Adrenal gland (tissue), 12 donors: ENCODE results near the gene CDC6. TPM values are rescaled to one million over a fixed set of nuclear protein-coding genes. Genes with fewer than 3 reads are reported as not detected.
A peak's percentile ranks its signal among the peaks of the same experiment; 100 is the strongest.

Experiments
- DNase-seq, 7 donors: peaks; one replicate each; pipeline ENCODE4 v3.0.0-alpha.2; 2019 to 2020
- H3K27ac ChIP-seq, 5 donors: fragments of 200-600 bp; sonication (generic) in 4 of 5; 1 replicate in 3 of 5; 2 replicates in 2 of 5; pipeline versions ENCODE4 v1.5.1 to v1.8.0; 2016 to 2020; ENCODE audit warnings: mild to moderate bottlenecking in 1 of 5
- H3K27me3 ChIP-seq: fragments of 200-600 bp; 2 replicates; pipeline ENCODE4 v1.8.0; 2021
- H3K36me3 ChIP-seq, 2 donors: fragments of 200-600 bp; replicated peaks in 1 of 2; 1 replicate in 1 of 2; 2 replicates in 1 of 2; pipeline versions ENCODE4 v1.5.1 to v1.8.0; 2018 to 2022
- H3K4me1 ChIP-seq, 2 donors: fragments of 200-600 bp; replicated peaks in 1 of 2; 1 replicate in 1 of 2; 2 replicates in 1 of 2; pipeline versions ENCODE4 v1.5.1 to v1.8.0; 2018 to 2021
- H3K4me3 ChIP-seq, 4 donors: fragments of 200-600 bp; sonication (generic) in 3 of 4; one replicate each; pipeline ENCODE4 v1.5.1; 2016 to 2018
- H3K9me3 ChIP-seq, 3 donors: fragments of 200-600 bp; sonication (generic) in 1 of 3; replicated peaks in 1 of 3; 1 replicate in 2 of 3; 2 replicates in 1 of 3; pipeline versions ENCODE4 v1.5.1 to v1.8.0; 2016 to 2021
- POLR2A ChIP-seq, 2 donors: fragments of 450-650 bp; IDR thresholded peaks; one replicate each; pipeline ENCODE4 v1.6.1; 2017; ENCODE audit warnings: antibody characterized with exemption in 2 of 2, mild to moderate bottlenecking in 2 of 2, moderate library complexity in 1 of 2
- WGBS, 4 donors: extraction: QIAGEN DNeasy Blood & Tissue Kit in 2 of 4; methylation state at CpG; one replicate each; pipeline versions ENCODE4 v1.1.5 to v1.1.7; 2013 to 2017; 5-methylcytosine and 5-hydroxymethylcytosine counted together
- intact Hi-C, 2 donors: fragments of 100-400 bp; cut with DNase I; formaldehyde crosslinking; loops; one replicate each; pipeline versions ENCODE4 v1.14.1 to v1.15.0; 2022 to 2023
- polyA plus RNA-seq, 3 donors: library from polyadenylated mRNA; stranded (reverse); fragments of 200-250 nt in 2 of 3; fragments of 350-450 nt in 1 of 3; fragmentation: Illumina TruSeq in 1 of 3; extraction: RNeasy Lipid Tissue Mini Kit (QIAGEN cat#74804) in 1 of 3; gene quantifications; one replicate each; pipeline ENCODE4 v1.2.3, GENCODE V29; 2013 to 2014
- total RNA-seq, 9 donors: library from RNA; depleted of rRNA in 4 of 9; stranded (reverse); fragments of >200 nt in 4 of 9; fragments of 120-200 nt in 1 of 9; fragmentation: NEBNext Ultra II Directional in 1 of 9; extraction: Animal tissue kit (Norgen Biotek cat#: 25700) in 1 of 9; gene quantifications; one replicate each; pipeline versions ENCODE4 v1.1.0 to v1.2.4, GENCODE V29; 2013 to 2023
- TF ChIP-seq, protein P1 (sequence below), 6 experiments: fragments of 450-650 bp in 4 of 6; fragments of 200-600 bp in 2 of 6; sonication (generic) in 1 of 6; IDR thresholded peaks; 1 replicate in 5 of 6; 2 replicates in 1 of 6; pipeline versions ENCODE4 v1.5.1 to v1.8.0; 2016 to 2021; ENCODE audit warnings: antibody characterized with exemption in 6 of 6, mild to moderate bottlenecking in 2 of 6, moderate library complexity in 1 of 6
- donor health status: healthy with polysubstance abuse.
- donor health status: Bipolar disorder and iron deficiency.
- donor health status: DM: yes; HTN: yes; CAD: no.
- donor health status: DM: no; HTN: no; CAD: no.
- donor health status: DM: no; HTN: no; CAD: no.
- donor health status: DM: yes; HTN: yes; CAD: no.

CDC6 gene
- total and polyA plus RNA-seq, 12 donors, result 0.69 to 31.3 (median 2.5) TPM

DNA sequence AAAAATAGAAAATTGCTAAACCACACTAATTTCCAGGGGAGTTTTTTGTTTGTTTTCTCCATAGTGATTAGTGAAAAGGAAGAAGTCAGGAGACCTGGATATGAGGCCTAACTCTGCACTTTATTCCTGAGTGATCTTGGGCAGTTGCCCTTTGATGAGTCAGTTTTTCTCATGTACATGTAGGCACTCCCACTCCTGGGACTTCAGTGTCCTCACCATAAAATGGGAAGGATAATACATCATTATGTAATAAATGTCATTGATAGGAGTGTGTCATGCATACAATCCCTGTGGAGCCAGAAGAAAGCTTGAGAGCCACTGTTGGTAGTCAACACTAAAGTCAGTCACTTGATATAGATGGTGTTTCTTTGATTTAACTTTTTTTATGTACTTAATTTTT lies 36.1 kb upstream of the CDC6 start:
- DNase-seq, result peak; percentile 67 to 88 (median 78)
- peaks cover 14 to 29% of the 10 kb centered on the region in 2 donors for H3K4me1 ChIP-seq

DNA sequence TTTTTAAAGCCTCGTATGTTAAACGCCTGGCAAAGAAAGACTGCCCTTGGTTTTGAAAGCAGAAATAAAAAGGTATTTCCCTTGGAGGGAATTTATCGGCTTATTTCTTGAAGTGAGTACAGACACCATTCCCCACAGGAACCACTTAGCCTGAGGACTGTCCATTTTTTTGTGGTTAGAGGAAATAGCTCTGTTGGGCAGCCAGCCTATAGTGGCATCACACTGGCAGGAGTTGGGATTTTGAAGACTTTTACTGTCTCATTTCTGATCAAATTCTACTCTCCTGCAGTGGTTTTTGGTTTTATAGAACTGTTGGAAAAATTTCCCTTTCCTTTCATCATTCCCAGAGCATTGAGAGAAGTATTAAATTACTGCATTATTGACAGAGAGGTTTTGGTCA lies 34.1 kb upstream of the CDC6 start:
- peaks cover 0 to 18% of the 10 kb centered on the region in 2 donors for H3K36me3 ChIP-seq
- TF ChIP-seq, protein P1, sequence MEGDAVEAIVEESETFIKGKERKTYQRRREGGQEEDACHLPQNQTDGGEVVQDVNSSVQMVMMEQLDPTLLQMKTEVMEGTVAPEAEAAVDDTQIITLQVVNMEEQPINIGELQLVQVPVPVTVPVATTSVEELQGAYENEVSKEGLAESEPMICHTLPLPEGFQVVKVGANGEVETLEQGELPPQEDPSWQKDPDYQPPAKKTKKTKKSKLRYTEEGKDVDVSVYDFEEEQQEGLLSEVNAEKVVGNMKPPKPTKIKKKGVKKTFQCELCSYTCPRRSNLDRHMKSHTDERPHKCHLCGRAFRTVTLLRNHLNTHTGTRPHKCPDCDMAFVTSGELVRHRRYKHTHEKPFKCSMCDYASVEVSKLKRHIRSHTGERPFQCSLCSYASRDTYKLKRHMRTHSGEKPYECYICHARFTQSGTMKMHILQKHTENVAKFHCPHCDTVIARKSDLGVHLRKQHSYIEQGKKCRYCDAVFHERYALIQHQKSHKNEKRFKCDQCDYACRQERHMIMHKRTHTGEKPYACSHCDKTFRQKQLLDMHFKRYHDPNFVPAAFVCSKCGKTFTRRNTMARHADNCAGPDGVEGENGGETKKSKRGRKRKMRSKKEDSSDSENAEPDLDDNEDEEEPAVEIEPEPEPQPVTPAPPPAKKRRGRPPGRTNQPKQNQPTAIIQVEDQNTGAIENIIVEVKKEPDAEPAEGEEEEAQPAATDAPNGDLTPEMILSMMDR (IDR thresholded peaks at IDR 0.05), result no peak
- no peak for TF ChIP-seq POLR2A (IDR thresholded peaks at IDR 0.05)
- no peak overlapping the region for H3K4me3 ChIP-seq
- H3K9me3 ChIP-seq, result no peaks in the 10 kb centered on the region
- peaks cover 14 to 26% of the 10 kb centered on the region in 2 donors for H3K4me1 ChIP-seq
- intact Hi-C loops, result no loop called here
- H3K27ac ChIP-seq, result no peak overlapping the region
- DNase-seq, result no peak
- WGBS, 4 donors, result 88 to 96% (median 92%) methylated on average over 3 of the region's 3 CpGs
- no peaks in the 10 kb centered on the region for H3K27me3 ChIP-seq

More for the DNA sequence above, 36.1 kb upstream of the CDC6 start:
- TF ChIP-seq, protein P1 (IDR thresholded peaks at IDR 0.05), result no peak
- TF ChIP-seq POLR2A (IDR thresholded peaks at IDR 0.05), result no peak
- H3K27ac ChIP-seq, result peak overlapping the region in 4 of 5 donors; percentile 24 to 76 (median 51)
- H3K4me3 ChIP-seq, result no peak overlapping the region
- peaks cover 0 to 5% of the 10 kb centered on the region in 2 donors for H3K36me3 ChIP-seq
- intact Hi-C loops, result no loop called here
- H3K9me3 ChIP-seq, result no peaks in the 10 kb centered on the region
- no peaks in the 10 kb centered on the region for H3K27me3 ChIP-seq

DNA sequence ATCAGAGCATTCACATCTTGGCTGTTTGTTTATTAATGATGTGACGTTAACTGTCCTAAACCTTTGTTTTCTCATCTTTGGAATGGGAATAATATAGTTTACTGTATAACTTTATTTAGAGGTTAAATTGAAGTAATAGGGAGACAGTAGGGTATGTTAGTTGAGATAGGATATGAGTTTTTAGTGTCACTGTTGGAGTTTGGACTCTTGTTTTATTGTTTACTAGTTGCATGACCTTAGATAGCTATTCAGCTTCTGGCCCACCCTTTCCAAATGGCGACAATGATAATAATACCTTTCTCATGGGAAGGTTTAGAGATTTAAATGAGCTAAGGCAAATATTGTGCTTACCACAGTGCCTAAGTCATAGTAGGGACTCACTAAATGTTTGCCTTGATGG lies 28.2 kb upstream of the CDC6 start:
- H3K36me3 ChIP-seq, result peaks cover 0 to 56% of the 10 kb centered on the region in 2 donors
- intact Hi-C loops, result no loop called here
- no peak overlapping the region for H3K27ac ChIP-seq
- H3K4me1 ChIP-seq, result no peaks in the 10 kb centered on the region
- H3K27me3 ChIP-seq, result no peaks in the 10 kb centered on the region
- whole genome bisulfite sequencing, 4 donors, result 92 to 97% (median 96%) methylated on average over 2 of the region's 2 CpGs
- H3K4me3 ChIP-seq, result no peak overlapping the region
- TF ChIP-seq POLR2A (IDR thresholded peaks at IDR 0.05), result no peak
- TF ChIP-seq, protein P1 (IDR thresholded peaks at IDR 0.05), result no peak
- no peaks in the 10 kb centered on the region for H3K9me3 ChIP-seq
- no peak for DNase-seq

DNA sequence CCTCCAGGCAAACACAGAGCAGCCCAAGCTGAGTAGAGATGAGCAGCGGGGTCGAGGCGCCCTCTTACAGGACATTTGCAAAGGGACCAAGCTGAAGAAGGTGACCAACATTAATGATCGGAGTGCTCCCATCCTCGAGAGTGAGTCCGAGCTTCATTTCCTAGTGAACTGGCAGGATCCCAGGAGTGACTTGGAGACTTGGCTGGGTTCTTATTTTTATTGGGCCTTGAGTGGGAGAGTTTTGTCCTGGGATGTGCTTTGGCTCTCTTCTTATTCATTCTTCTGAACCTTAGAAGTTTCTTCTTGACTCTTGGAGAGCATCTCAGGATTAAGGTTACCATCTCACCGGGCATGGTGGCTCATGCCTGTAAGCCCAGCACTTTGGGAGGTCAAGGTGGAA lies 27.2 kb upstream of the CDC6 start:
- DNase-seq, result peak in 1 of 7 donors; percentile 11
- H3K36me3 ChIP-seq, result peaks cover 0 to 66% of the 10 kb centered on the region in 2 donors
- no peaks in the 10 kb centered on the region for H3K4me1 ChIP-seq
- TF ChIP-seq POLR2A (IDR thresholded peaks at IDR 0.05), result no peak
- TF ChIP-seq, protein P1 (IDR thresholded peaks at IDR 0.05), result no peak
- H3K4me3 ChIP-seq, result no peak overlapping the region
- H3K27ac ChIP-seq, result no peak overlapping the region
- intact Hi-C loops, result no loop called here
- no peaks in the 10 kb centered on the region for H3K9me3 ChIP-seq
- WGBS, 4 donors, result 82 to 86% (median 84%) methylated on average over 7 of the region's 7 CpGs
- no peaks in the 10 kb centered on the region for H3K27me3 ChIP-seq
